H9 (cell line): ENCODE results near the gene PKD2L1. TPM values are rescaled to one million over a fixed set of nuclear protein-coding genes. Genes with fewer than 3 reads are reported as not detected.

Source experiments
- DNase-seq: peaks from one replicate; pipeline ENCODE4 v3.0.0-alpha.2; 2017
- H2AFZ ChIP-seq: one replicate; pipeline ENCODE4 v1.6.1; 2013; ENCODE audit warnings: mild to moderate bottlenecking, low read length, control low read depth, moderate library complexity
- H2AK5ac ChIP-seq: 2 replicates; pipeline ENCODE4 v1.6.1; 2013; ENCODE audit warnings: low read length, control low read depth, mixed read lengths; ENCODE audit not compliant: insufficient read length
- H2BK120ac ChIP-seq: one replicate; pipeline ENCODE4 v1.6.1; 2013; ENCODE audit warnings: low read depth, mild to moderate bottlenecking, low read length, control low read depth, inconsistent platforms; ENCODE audit not compliant: poor library complexity, severe bottlenecking
- H2BK12ac ChIP-seq: 2 replicates; pipeline ENCODE4 v1.6.1; 2013; ENCODE audit warnings: low read length, control low read depth, mixed read lengths, low read depth; ENCODE audit not compliant: insufficient read length
- H2BK15ac ChIP-seq: 2 replicates; pipeline ENCODE4 v1.6.1; 2013; ENCODE audit warnings: low read depth, low read length, control low read depth
- H2BK20ac ChIP-seq: one replicate; pipeline ENCODE4 v1.6.1; 2013; ENCODE audit warnings: low read depth, mild to moderate bottlenecking, low read length, control low read depth, inconsistent platforms; ENCODE audit not compliant: poor library complexity, severe bottlenecking
- H2BK5ac ChIP-seq: 2 replicates; pipeline ENCODE4 v1.6.1; 2013; ENCODE audit warnings: low read length, control low read depth, mixed read lengths; ENCODE audit not compliant: insufficient read length
- H3K14ac ChIP-seq: 2 replicates; pipeline ENCODE4 v1.6.1; 2013; ENCODE audit warnings: low read length, control low read depth; ENCODE audit not compliant: insufficient read depth
- H3K18ac ChIP-seq: 2 replicates; pipeline ENCODE4 v1.6.1; 2013; ENCODE audit warnings: low read depth, mild to moderate bottlenecking, mixed read lengths, low read length, control low read depth; ENCODE audit not compliant: insufficient read length
- H3K23ac ChIP-seq: 2 replicates; pipeline ENCODE4 v1.6.1; 2013; ENCODE audit warnings: low read length, control low read depth, mixed read lengths, low read depth; ENCODE audit not compliant: insufficient read length
- H3K23me2 ChIP-seq: 2 replicates; pipeline ENCODE4 v1.6.1; 2013; ENCODE audit warnings: low read depth, mild to moderate bottlenecking, mixed read lengths, low read length, control low read depth; ENCODE audit not compliant: insufficient read length, poor library complexity, severe bottlenecking
- H3K27ac ChIP-seq: 2 replicates; pipeline ENCODE4 v1.5.1; 2013; ENCODE audit warnings: low read length, control low read depth, mixed read lengths, low read depth; ENCODE audit not compliant: insufficient read length
- H3K27me3 ChIP-seq: 2 replicates; pipeline ENCODE4 v1.6.1; 2013; ENCODE audit warnings: low read length, control low read depth, inconsistent platforms; ENCODE audit not compliant: insufficient read depth
- H3K4ac ChIP-seq: 2 replicates; pipeline ENCODE4 v1.6.1; 2013; ENCODE audit warnings: low read depth, mild to moderate bottlenecking, control low read depth, inconsistent platforms, low read length, moderate library complexity
- H3K4me1 ChIP-seq: 2 replicates; pipeline ENCODE4 v1.6.1; 2013; ENCODE audit warnings: low read length, control low read depth, inconsistent platforms; ENCODE audit not compliant: insufficient read depth
- H3K4me2 ChIP-seq: 2 replicates; pipeline ENCODE4 v1.6.1; 2013; ENCODE audit warnings: low read length, control low read depth, mixed read lengths; ENCODE audit not compliant: insufficient read length, insufficient read depth
- H3K56ac ChIP-seq: 2 replicates; pipeline ENCODE4 v1.6.1; 2013; ENCODE audit warnings: low read depth, mild to moderate bottlenecking, mixed read lengths, low read length, control low read depth; ENCODE audit not compliant: insufficient read length
- H3K79me1 ChIP-seq: 2 replicates; pipeline ENCODE4 v1.6.1; 2013; ENCODE audit warnings: low read depth, mild to moderate bottlenecking, moderate library complexity, low read length, control low read depth, inconsistent platforms; ENCODE audit not compliant: insufficient read depth, poor library complexity, severe bottlenecking
- H3K79me2 ChIP-seq: 2 replicates; pipeline ENCODE4 v1.6.1; 2013; ENCODE audit warnings: low read length, control low read depth, inconsistent platforms; ENCODE audit not compliant: insufficient read depth
- H3K9ac ChIP-seq: 2 replicates; pipeline ENCODE4 v1.6.1; 2013; ENCODE audit warnings: low read length, control low read depth, mixed read lengths; ENCODE audit not compliant: insufficient read length; ENCODE audit errors: extremely low read depth
- H3K9me3 ChIP-seq: one replicate; pipeline ENCODE4 v1.6.1; 2013; ENCODE audit warnings: low read depth, low read length, inconsistent platforms; ENCODE audit not compliant: control insufficient read depth
- H3T11ph ChIP-seq: one replicate; pipeline ENCODE4 v1.6.1; 2013; ENCODE audit warnings: mild to moderate bottlenecking, low read length, control low read depth, inconsistent platforms
- H4K20me1 ChIP-seq: one replicate; pipeline ENCODE4 v1.6.1; 2013; ENCODE audit not compliant: control insufficient read depth, insufficient read length, insufficient read depth
- H4K5ac ChIP-seq: 2 replicates; pipeline ENCODE4 v1.6.1; 2013; ENCODE audit warnings: low read depth, mild to moderate bottlenecking, mixed read lengths, low read length, control low read depth; ENCODE audit not compliant: insufficient read length
- H4K8ac ChIP-seq: replicated peaks from 2 replicates; pipeline ENCODE4 v1.6.1; 2013; ENCODE audit warnings: low read length, control low read depth, mixed read lengths, low read depth; ENCODE audit not compliant: insufficient read length
- H4K91ac ChIP-seq: 2 replicates; pipeline ENCODE4 v1.6.1; 2013; ENCODE audit warnings: low read depth, mild to moderate bottlenecking, moderate library complexity, mixed read lengths, low read length, control low read depth; ENCODE audit not compliant: insufficient read length
- H3K27ac Mint-ChIP-seq, 3 experiments: 2 replicates in 2 of 3; 3 replicates in 1 of 3; pipeline ENCODE4 v1.8.0; 2020 to 2021; ENCODE audit warnings: mixed read lengths in 3 of 3, mild to moderate bottlenecking in 1 of 3, moderate library complexity in 1 of 3
- H3K27me3 Mint-ChIP-seq: 2 replicates; pipeline ENCODE4 v1.8.0; 2021; ENCODE audit warnings: low read depth, mild to moderate bottlenecking, moderate library complexity, mixed read lengths
- H3K36me3 Mint-ChIP-seq, 3 experiments: 2 replicates in 2 of 3; 3 replicates in 1 of 3; pipeline ENCODE4 v1.8.0; 2020 to 2021; ENCODE audit warnings: low read depth in 3 of 3, mixed read lengths in 3 of 3; ENCODE audit not compliant: insufficient read depth in 1 of 3
- H3K4me1 Mint-ChIP-seq, 2 experiments: 2 replicates each; pipeline ENCODE4 v1.8.0; 2020; ENCODE audit warnings: mixed read lengths in 2 of 2
- H3K4me3 Mint-ChIP-seq, 2 experiments: 2 replicates in 1 of 2; 3 replicates in 1 of 2; pipeline ENCODE4 v1.8.0; 2020 to 2021; ENCODE audit warnings: mild to moderate bottlenecking in 2 of 2, mixed read lengths in 2 of 2, moderate library complexity in 1 of 2
- H3K9me3 Mint-ChIP-seq, 2 experiments: 2 replicates in 1 of 2; 3 replicates in 1 of 2; pipeline ENCODE4 v1.8.0; 2020; ENCODE audit warnings: mild to moderate bottlenecking in 2 of 2, mixed read lengths in 2 of 2, moderate library complexity in 1 of 2
- CTCF ChIP-seq: fragments of 200-600 bp; sonication (generic); conservative IDR thresholded peaks from 3 replicates; pipeline ENCODE4 v1.8.0; 2021; ENCODE audit warnings: antibody characterized with exemption, mild to moderate bottlenecking
- WGBS: extraction: QIAGEN DNeasy Blood & Tissue Kit; methylation state at CpG from one replicate; pipeline ENCODE4 v1.1.7; 2013; ENCODE audit warnings: missing lambda C conversion rate, low lambda C conversion rate, mixed read lengths; ENCODE audit not compliant: insufficient read length; ENCODE audit errors: extremely low coverage; 5-methylcytosine and 5-hydroxymethylcytosine counted together
- total RNA-seq: library from RNA; stranded (reverse); gene quantifications from 2 replicates; pipeline ENCODE4 v1.2.1, GENCODE V29; 2021

PKD2L1 gene
- total RNA-seq, 1 experiment from 2014 or later, result 0.20 TPM

- peak overlapping the region; percentile 14 for H4K5ac ChIP-seq
- H3K14ac ChIP-seq, result peak overlapping the region; percentile 74; the same call in 1 of the 2 replicates
- Mint-ChIP-seq H3K27me3 (no peaks in the 10 kb centered on the region), H3K4me1 (peaks cover 17 to 22% of the 10 kb centered on the region in 2 experiments), H3K9me3 (no peaks in the 10 kb centered on the region; a peak in 1 of 5 replicates), H3K36me3 (peaks cover 0 to 4% (median 0%) of the 10 kb centered on the region in 3 experiments; a peak in 3 of 7 replicates), H3K27ac (no peak overlapping the region), H3K4me3 (no peak overlapping the region)
- H3K23me2 ChIP-seq, result peaks cover 13% of the 10 kb centered on the region
- H2BK120ac ChIP-seq, result no peak overlapping the region
- H3K9me3 ChIP-seq, result no peaks in the 10 kb centered on the region
- peak overlapping the region; percentile 81 for H3K4me2 ChIP-seq
- no peak overlapping the region for H2BK12ac ChIP-seq
- no peak for TF ChIP-seq CTCF
- no peaks in the 10 kb centered on the region for H4K20me1 ChIP-seq
- no peak for DNase-seq
- H4K91ac ChIP-seq, result no peak overlapping the region
- H3K18ac ChIP-seq, result peak overlapping the region; percentile 44
- peak overlapping the region; percentile 80 for H3K9ac ChIP-seq
- H3K4ac ChIP-seq, result no peak overlapping the region
- H3K27me3 ChIP-seq, result no peaks in the 10 kb centered on the region
- H4K8ac ChIP-seq, result no peak overlapping the region
- peaks cover 7% of the 10 kb centered on the region; the same call in 1 of the 2 replicates for H3K79me2 ChIP-seq
- H3K23ac ChIP-seq, result no peak overlapping the region
- H2BK20ac ChIP-seq, result no peak overlapping the region
- WGBS, result 100% methylated on average over 1 of the region's 3 CpGs
- H2AFZ ChIP-seq, result no peak overlapping the region
- H2AK5ac ChIP-seq, result no peak overlapping the region
- H3T11ph ChIP-seq, result no peak overlapping the region
- no peaks in the 10 kb centered on the region for H3K79me1 ChIP-seq
- H2BK15ac ChIP-seq, result no peak overlapping the region
- H2BK5ac ChIP-seq, result no peak overlapping the region
- H3K4me1 ChIP-seq, result peaks cover 10% of the 10 kb centered on the region; the same call in 1 of the 2 replicates
- peak overlapping the region; percentile 56 for H3K56ac ChIP-seq
- H3K27ac ChIP-seq, result peak overlapping the region; percentile 96
These were observed 44.2 kb upstream of the PKD2L1 start for GRCh38 chr10:100374200-100374655.
